Measurements from ENCODE around the gene AACS. TPM values are rescaled to one million over a fixed set of nuclear protein-coding genes. Genes with fewer than 3 reads are reported as not detected.

AACS gene
- total and polyA plus RNA-seq, 10 of the 15 experiments (the other 5 are each of a cell fraction or from before 2014, with no cell fraction given), result 10.1 to 34.0 (median 21.1) TPM

DNA sequence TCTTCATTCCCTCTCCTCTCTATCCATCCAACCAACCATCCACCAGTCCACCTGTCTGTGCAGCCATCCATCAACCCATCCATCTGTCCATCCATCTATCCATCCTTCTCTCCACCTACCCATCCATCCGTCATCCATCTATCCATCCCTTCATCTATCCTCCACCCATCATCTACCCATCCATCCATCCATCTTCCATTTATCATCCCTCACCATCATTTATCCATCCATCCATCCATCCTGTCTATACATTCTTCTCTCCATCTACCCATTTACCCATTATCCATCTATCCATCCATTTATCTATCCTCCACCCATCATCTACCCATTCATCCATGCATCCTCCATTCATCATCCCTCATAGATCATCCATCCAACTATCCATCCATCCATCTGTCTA, 24.4 kb downstream of the AACS start:
- ChIA-PET SMC1A (ENCODE audit: uncharacterized antibody, unreplicated experiment) (no interaction called here), CTCF (no interaction called here), RAD21 (ENCODE audit: unreplicated experiment) (no interaction called here), POLR2A (no interaction called here)
- Histone ChIP-seq H3K9ac (ENCODE audit: control insufficient read depth, insufficient read depth, low read length) (no peak overlapping the region), H2AFZ (ENCODE audit: control insufficient read depth, low read depth, low read length) (no peak overlapping the region), H3K4me1 (ENCODE audit: control insufficient read depth, insufficient read depth, low read length) (no peaks in the 10 kb centered on the region), H3K9me3 (replicated peaks; ENCODE audit: control insufficient read depth, insufficient read depth, low read length) (no peaks in the 10 kb centered on the region), H3K27ac (ENCODE audit: control insufficient read depth, insufficient read depth) (no peak overlapping the region), H3K36me3 (ENCODE audit: control insufficient read depth in 2 of 2, insufficient read depth in 2 of 2, low read length in 1 of 2) (peaks cover 17 to 26% of the 10 kb centered on the region in 2 experiments), H3K27me3 (replicated peaks in 1 of 2; ENCODE audit: control insufficient read depth in 2 of 2, insufficient read depth in 2 of 2, low read length in 1 of 2) (no peaks in the 10 kb centered on the region), H4K20me1 (ENCODE audit: control insufficient read depth, insufficient read depth) (no peaks in the 10 kb centered on the region), H3K4me2 (ENCODE audit: control insufficient read depth, insufficient read depth) (no peak overlapping the region), H3K79me2 (ENCODE audit: control insufficient read depth, insufficient read depth, low read length) (no peaks in the 10 kb centered on the region), H3K4me3 (no peak overlapping the region)
- BruUV-seq (replicated peaks), result no TSS peak
- FAIRE-seq (no peak), ATAC-seq (no peak), DNase-seq (ENCODE audit: low read depth, low spot score) (no peak)
- in situ Hi-C loops (cut with MboI) (no loop called here), intact Hi-C loops (cut with micrococcal nuclease; ENCODE audit: unreplicated experiment) (no loop called here)
- TF ChIP-seq SREBF2 (IDR thresholded peaks at IDR 0.05; ENCODE audit: low read length), result no peak
- WGBS (ENCODE audit: insufficient coverage, insufficient replicate concordance, low lambda C conversion rate, missing lambda C conversion rate), result 88% methylated on average over 1 of the region's 1 CpG

DNA sequence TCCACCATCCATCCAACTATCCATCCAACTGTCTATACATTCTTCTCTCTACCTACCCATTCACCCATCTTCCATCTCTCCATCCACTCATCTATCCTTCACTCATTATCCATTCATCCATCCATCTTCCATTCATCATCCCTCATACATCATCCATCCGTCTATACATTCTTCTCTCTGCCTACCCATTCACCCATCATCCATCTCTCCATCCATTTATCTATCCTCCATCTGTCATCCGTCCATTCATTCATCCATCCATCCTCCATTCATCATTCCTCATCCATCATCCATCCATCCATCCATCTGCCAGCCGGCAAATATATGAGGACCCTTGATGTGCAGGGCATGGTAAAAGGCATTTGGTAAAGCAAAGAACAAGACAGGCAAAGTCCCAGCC, 25.2 kb downstream of the AACS start:
- Histone ChIP-seq H3K36me3 (ENCODE audit: control insufficient read depth in 2 of 2, insufficient read depth in 2 of 2, low read length in 1 of 2) (peaks cover 11 to 20% of the 10 kb centered on the region in 2 experiments), H3K9ac (ENCODE audit: control insufficient read depth, insufficient read depth, low read length) (no peak overlapping the region), H3K9me3 (replicated peaks; ENCODE audit: control insufficient read depth, insufficient read depth, low read length) (no peaks in the 10 kb centered on the region), H3K4me3 (no peak overlapping the region), H2AFZ (ENCODE audit: control insufficient read depth, low read depth, low read length) (no peak overlapping the region), H4K20me1 (ENCODE audit: control insufficient read depth, insufficient read depth) (no peaks in the 10 kb centered on the region), H3K27ac (ENCODE audit: control insufficient read depth, insufficient read depth) (no peak overlapping the region), H3K4me2 (ENCODE audit: control insufficient read depth, insufficient read depth) (no peak overlapping the region), H3K4me1 (ENCODE audit: control insufficient read depth, insufficient read depth, low read length) (no peaks in the 10 kb centered on the region), H3K79me2 (ENCODE audit: control insufficient read depth, insufficient read depth, low read length) (no peaks in the 10 kb centered on the region), H3K27me3 (replicated peaks in 1 of 2; ENCODE audit: control insufficient read depth in 2 of 2, insufficient read depth in 2 of 2, low read length in 1 of 2) (no peaks in the 10 kb centered on the region)
- SMC1A ChIA-PET (ENCODE audit: uncharacterized antibody, unreplicated experiment), result no interaction called here
- 73% methylated on average over 3 of the region's 3 CpGs for WGBS (ENCODE audit: insufficient coverage, insufficient replicate concordance, low lambda C conversion rate, missing lambda C conversion rate)
- no peak for ATAC-seq
- POLR2A ChIA-PET, result no interaction called here
- CTCF ChIA-PET, result no interaction called here
- TSS peak; percentile 53 for BruUV-seq (replicated peaks)
- intact Hi-C loops (cut with micrococcal nuclease; ENCODE audit: unreplicated experiment), result no loop called here
- no peak for FAIRE-seq
- DNase-seq (ENCODE audit: low read depth, low spot score), result no peak
- RAD21 ChIA-PET (ENCODE audit: unreplicated experiment), result no interaction called here
- in situ Hi-C loops (cut with MboI), result no loop called here
- TF ChIP-seq, protein P1, sequence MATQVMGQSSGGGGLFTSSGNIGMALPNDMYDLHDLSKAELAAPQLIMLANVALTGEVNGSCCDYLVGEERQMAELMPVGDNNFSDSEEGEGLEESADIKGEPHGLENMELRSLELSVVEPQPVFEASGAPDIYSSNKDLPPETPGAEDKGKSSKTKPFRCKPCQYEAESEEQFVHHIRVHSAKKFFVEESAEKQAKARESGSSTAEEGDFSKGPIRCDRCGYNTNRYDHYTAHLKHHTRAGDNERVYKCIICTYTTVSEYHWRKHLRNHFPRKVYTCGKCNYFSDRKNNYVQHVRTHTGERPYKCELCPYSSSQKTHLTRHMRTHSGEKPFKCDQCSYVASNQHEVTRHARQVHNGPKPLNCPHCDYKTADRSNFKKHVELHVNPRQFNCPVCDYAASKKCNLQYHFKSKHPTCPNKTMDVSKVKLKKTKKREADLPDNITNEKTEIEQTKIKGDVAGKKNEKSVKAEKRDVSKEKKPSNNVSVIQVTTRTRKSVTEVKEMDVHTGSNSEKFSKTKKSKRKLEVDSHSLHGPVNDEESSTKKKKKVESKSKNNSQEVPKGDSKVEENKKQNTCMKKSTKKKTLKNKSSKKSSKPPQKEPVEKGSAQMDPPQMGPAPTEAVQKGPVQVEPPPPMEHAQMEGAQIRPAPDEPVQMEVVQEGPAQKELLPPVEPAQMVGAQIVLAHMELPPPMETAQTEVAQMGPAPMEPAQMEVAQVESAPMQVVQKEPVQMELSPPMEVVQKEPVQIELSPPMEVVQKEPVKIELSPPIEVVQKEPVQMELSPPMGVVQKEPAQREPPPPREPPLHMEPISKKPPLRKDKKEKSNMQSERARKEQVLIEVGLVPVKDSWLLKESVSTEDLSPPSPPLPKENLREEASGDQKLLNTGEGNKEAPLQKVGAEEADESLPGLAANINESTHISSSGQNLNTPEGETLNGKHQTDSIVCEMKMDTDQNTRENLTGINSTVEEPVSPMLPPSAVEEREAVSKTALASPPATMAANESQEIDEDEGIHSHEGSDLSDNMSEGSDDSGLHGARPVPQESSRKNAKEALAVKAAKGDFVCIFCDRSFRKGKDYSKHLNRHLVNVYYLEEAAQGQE (IDR thresholded peaks at IDR 0.05; ENCODE audit: low read depth, low read length), result no peak
- TF ChIP-seq MYB (IDR thresholded peaks at IDR 0.05; ENCODE audit: borderline replicate concordance, low read depth, low read length) (no peak), ZBTB11 (CRISPR knock-in tag; IDR thresholded peaks at IDR 0.05) (no peak), CTCF (IDR thresholded peaks at IDR 0.05 in 2 of 3, conservative IDR thresholded peaks at IDR 0.05 in 1 of 3; ENCODE audit: control insufficient read depth in 2 of 3, extremely low read depth in 1 of 3, insufficient read depth in 1 of 3, low read depth in 3 of 3, low read length in 3 of 3) (no peak), JUNB (IDR thresholded peaks at IDR 0.05) (no peak)
